Subcutaneous adipose tissue (tissue), 4 donors: ENCODE results near the gene NME1. TPM values are rescaled to one million over a fixed set of nuclear protein-coding genes. Genes with fewer than 3 reads are reported as not detected.

Source experiments
- total RNA-seq, 4 donors: library from RNA; depleted of rRNA; stranded (reverse); fragments of >200 nt; gene quantifications; one replicate each; pipeline ENCODE4 v1.1.0, GENCODE V29; 2016
- TF ChIP-seq, protein P1 (sequence below): fragments of 450-650 bp; IDR thresholded peaks from one replicate; pipeline ENCODE4 v1.5.1; 2016; ENCODE audit warnings: low read depth, mild to moderate bottlenecking, control low read depth, antibody characterized with exemption, moderate library complexity

NME1 gene
- total RNA-seq, 4 donors from 2014 or later = 20.2 to 46.0 (median 22.7) TPM

DNA sequence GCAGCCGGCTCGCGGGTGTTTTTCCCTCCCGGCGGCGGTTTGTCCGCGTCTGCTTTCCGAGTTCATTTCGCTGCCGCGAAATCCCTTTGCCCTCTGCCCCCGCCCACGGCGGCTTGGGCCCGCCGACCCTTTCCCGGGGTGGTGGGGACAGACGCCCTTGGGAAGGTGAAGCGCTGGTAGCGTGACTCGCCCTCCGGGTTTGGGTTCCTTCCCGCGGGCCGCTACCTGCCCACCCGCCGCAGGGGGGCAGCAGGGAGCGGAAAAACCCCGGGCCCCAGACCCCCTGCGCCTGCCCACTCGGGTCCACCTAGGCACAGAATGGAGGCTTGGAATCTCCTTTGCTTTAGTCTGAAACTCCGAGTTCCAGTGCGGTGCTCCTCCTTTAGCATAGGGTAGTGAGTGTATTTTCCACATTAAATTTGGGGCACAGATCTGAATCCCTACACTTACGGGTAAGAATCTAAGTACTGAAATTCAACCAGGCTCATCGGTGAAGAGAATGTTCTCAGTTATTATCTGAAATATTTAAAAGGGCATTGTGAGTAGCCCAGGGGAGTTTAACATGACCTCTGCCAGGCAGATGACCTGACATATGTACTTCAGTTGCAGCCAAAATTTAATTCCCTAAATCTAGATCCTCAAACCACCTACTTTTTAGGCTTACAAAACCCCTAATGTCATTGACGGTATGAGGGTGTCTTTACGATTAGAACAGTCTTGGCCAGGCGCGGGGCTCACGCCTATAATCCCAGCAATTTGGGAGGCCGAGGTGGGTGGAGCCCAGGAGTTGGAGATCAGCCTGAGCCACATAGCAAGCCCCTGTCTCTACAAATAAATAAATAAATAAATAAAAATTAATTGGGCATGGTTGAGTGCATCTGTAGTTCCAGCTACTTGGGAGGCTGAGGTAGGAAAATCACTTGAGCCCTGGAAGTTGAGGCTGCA is 13.9 kb downstream of the NME1 start:
- TF ChIP-seq, protein P1, sequence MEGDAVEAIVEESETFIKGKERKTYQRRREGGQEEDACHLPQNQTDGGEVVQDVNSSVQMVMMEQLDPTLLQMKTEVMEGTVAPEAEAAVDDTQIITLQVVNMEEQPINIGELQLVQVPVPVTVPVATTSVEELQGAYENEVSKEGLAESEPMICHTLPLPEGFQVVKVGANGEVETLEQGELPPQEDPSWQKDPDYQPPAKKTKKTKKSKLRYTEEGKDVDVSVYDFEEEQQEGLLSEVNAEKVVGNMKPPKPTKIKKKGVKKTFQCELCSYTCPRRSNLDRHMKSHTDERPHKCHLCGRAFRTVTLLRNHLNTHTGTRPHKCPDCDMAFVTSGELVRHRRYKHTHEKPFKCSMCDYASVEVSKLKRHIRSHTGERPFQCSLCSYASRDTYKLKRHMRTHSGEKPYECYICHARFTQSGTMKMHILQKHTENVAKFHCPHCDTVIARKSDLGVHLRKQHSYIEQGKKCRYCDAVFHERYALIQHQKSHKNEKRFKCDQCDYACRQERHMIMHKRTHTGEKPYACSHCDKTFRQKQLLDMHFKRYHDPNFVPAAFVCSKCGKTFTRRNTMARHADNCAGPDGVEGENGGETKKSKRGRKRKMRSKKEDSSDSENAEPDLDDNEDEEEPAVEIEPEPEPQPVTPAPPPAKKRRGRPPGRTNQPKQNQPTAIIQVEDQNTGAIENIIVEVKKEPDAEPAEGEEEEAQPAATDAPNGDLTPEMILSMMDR = no peak

DNA sequence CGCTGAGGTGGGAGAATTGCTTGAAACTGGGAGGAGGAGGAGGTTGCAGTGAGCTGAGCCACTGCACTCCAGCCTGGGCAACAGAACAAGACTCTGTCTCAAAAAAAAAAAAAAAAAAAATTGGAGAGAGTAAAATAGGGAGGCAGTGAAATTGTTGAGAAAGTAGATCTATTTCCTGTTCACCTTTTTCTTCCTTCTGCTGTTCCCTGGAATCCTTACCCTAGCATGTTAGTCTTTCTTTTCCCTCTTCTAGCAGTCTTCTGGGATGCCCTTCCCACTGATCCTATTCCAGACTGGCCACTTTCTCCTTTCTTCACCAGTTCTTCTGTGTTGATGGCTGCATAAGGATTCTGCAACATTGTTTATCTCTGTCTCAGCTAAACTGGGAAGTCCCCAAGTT is 16.0 kb downstream of the NME1 start:
- TF ChIP-seq, protein P1 = no peak

DNA sequence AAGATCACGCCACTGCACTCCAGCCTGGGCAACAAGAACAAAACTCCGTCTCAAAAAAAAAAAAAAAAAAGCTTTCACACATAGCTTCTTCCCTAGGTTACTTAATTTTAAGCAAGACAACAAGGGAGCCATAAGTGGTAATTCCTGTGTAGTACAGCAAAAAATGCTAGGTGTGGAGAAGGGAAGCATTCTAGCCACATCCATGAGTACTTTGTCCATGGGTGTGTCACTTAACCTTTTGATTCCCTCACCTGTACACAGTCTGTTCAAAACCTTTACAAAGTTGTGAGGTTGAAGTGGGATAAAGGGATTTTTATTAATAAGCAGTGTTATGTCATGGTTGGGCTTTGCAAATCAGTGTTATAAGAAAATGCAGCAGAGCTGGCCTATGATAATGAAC is 17.4 kb downstream of the NME1 start:
- TF ChIP-seq, protein P1 = no peak

DNA sequence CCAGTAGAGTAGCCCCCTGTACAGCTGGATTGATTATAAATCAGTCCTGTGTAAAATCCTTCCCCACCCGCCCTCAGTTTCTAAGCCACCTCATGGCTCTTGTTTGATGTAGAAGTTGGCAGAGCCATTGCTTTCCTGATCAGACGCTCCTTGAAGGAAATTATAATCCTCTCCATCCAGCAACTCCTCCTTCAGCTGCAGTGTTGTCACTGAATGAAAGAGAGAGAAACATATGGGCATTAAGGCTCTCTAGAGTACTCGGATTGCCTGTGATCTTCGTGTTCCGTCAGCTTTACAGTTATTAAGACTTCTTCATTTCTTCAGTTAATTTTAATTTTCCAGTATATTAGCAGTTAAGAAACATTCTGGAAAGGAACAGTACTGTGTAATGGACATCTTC is 27.1 kb downstream of the NME1 start:
- TF ChIP-seq, protein P1 = no peak

DNA sequence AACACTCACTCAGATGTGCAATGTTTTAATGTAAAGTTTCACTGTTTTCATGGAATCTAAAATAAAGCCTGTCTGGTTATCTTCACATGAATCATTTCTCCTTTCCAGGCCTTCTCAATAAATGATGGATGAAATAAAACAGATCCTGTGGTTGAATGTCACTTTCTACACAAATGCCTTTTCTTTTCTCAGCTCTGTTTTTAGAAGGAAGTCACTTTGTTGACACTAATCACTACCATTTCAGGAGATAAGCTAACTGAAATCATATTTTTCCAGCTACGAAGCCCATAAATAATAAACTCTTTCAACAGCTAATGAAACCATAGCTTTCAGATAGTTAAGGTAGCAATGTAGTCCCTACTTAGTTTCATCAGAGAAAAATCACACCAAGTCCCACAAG is 30.8 kb downstream of the NME1 start:
- TF ChIP-seq, protein P1 = no peak

DNA sequence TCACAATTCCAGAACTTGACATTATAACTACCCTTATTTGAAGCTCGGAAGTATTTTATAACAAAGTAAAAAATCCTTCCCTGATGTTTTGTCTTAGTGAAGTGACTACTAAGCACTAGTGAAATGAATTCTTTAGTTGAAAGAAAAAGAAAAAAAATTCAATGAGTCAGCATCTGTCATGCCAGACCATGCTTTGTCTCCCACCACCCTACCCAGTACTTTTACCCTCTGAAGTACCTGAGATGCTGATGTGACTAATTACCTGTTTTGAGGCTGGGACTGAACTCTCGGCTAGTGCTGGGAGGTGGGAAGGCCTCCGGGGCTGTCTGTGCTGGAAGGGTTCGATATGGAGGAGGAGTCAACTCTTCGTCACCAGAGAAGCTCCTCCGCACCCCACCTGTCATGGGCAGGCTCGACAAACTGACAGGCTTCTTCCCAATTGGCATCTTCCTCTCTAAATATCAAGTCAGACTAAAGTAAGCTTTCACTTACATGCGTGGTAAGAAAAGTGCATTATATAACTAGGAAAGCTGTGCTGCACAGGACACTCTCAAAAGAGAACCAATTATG is 32.5 kb downstream of the NME1 start:
- TF ChIP-seq, protein P1 = no peak

DNA sequence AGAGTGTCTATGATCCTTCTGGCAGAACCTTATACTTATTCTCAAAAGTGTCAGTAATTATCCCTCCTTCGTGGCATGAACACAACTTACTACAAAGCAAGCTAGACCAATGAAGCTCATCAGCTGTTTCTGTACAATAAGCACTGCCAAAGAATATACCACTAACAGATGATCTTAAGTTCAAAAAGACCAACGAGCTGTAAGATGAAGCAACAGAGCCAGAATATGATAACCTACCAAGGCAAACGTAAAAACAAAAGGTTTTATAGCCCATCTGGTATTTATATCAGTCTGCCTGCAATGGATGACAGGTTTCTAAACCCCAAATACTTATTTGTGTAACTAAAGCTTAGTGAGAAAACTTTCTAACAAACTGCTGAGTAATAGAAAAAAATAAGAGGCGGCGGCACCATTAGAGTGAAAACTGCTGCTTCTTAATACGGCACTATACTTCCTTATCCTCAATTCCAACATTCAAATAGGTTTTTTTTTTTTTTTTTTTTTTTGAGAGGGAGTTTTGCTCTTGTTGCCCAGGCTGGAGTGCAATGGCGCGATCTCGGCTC is 35.0 kb downstream of the NME1 start:
- TF ChIP-seq, protein P1 = no peak
